ENCODE data around the gene RAB6B. TPM values are rescaled to one million over a fixed set of nuclear protein-coding genes. Genes with fewer than 3 reads are reported as not detected.

The RAB6B gene
- total and polyA plus RNA-seq, 4 donors: 1.8 to 5.1 (median 3.2) TPM

GRCh38 chr3:133890037-133890436 lies 5.6 kb downstream of the RAB6B start:
- 84 to 88% methylated on average over 2 of the region's 2 CpGs for WGBS, 2 donors
- Histone ChIP-seq H3K9me3 (ENCODE audit: control insufficient read depth in 4 of 4, insufficient read depth in 3 of 4, low read length in 3 of 4) (no peaks in the 10 kb centered on the region), H3K36me3 (ENCODE audit: control insufficient read depth in 4 of 4, insufficient read depth in 4 of 4, low read length in 4 of 4) (no peaks in the 10 kb centered on the region), H3K27me3 (ENCODE audit: control insufficient read depth in 3 of 3, insufficient read depth in 3 of 3, low read length in 2 of 3) (peaks cover 0 to 2% (median 0%) of the 10 kb centered on the region in 3 donors), H3K4me3 (no peak overlapping the region), H3K9ac (ENCODE audit: insufficient read depth in 1 of 2, low read length in 2 of 2) (no peak overlapping the region), H3K4me1 (ENCODE audit: control insufficient read depth in 5 of 5, insufficient read depth in 5 of 5, low read length in 5 of 5) (peaks cover 0 to 7% (median 4%) of the 10 kb centered on the region in 5 donors), H3K27ac (ENCODE audit: low read depth in 1 of 2, low read length in 1 of 2) (no peak overlapping the region)
- TF ChIP-seq, protein P1, sequence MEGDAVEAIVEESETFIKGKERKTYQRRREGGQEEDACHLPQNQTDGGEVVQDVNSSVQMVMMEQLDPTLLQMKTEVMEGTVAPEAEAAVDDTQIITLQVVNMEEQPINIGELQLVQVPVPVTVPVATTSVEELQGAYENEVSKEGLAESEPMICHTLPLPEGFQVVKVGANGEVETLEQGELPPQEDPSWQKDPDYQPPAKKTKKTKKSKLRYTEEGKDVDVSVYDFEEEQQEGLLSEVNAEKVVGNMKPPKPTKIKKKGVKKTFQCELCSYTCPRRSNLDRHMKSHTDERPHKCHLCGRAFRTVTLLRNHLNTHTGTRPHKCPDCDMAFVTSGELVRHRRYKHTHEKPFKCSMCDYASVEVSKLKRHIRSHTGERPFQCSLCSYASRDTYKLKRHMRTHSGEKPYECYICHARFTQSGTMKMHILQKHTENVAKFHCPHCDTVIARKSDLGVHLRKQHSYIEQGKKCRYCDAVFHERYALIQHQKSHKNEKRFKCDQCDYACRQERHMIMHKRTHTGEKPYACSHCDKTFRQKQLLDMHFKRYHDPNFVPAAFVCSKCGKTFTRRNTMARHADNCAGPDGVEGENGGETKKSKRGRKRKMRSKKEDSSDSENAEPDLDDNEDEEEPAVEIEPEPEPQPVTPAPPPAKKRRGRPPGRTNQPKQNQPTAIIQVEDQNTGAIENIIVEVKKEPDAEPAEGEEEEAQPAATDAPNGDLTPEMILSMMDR (IDR thresholded peaks at IDR 0.05; ENCODE audit: control extremely low read depth, extremely low read depth): no peak
- ATAC-seq (ENCODE audit: insufficient read depth, low FRiP score) (no peak), DNase-seq (no peak)

GRCh38 chr3:133888726-133889340 lies 6.8 kb downstream of the RAB6B start:
- TF ChIP-seq, protein P1 (IDR thresholded peaks at IDR 0.05; ENCODE audit: control extremely low read depth, extremely low read depth): no peak
- Histone ChIP-seq H3K27ac (ENCODE audit: low read depth in 1 of 2, low read length in 1 of 2) (no peak overlapping the region), H3K36me3 (ENCODE audit: control insufficient read depth in 4 of 4, insufficient read depth in 4 of 4, low read length in 4 of 4) (no peaks in the 10 kb centered on the region), H3K9me3 (ENCODE audit: control insufficient read depth in 4 of 4, insufficient read depth in 3 of 4, low read length in 3 of 4) (no peaks in the 10 kb centered on the region), H3K4me3 (no peak overlapping the region), H3K9ac (ENCODE audit: insufficient read depth in 1 of 2, low read length in 2 of 2) (no peak overlapping the region), H3K4me1 (ENCODE audit: control insufficient read depth in 5 of 5, insufficient read depth in 5 of 5, low read length in 5 of 5) (peaks cover 0 to 4% (median 0%) of the 10 kb centered on the region in 5 donors), H3K27me3 (ENCODE audit: control insufficient read depth in 3 of 3, insufficient read depth in 3 of 3, low read length in 2 of 3) (no peaks in the 10 kb centered on the region)
- DNase-seq (no peak), ATAC-seq (ENCODE audit: insufficient read depth, low FRiP score) (no peak)
- WGBS, 2 donors: 91 to 95% methylated on average over 9 of the region's 9 CpGs

- DNase-seq: no peak
- Histone ChIP-seq H3K9ac (ENCODE audit: insufficient read depth in 1 of 2, low read length in 2 of 2) (no peak overlapping the region), H3K4me3 (no peak overlapping the region), H3K36me3 (ENCODE audit: control insufficient read depth in 4 of 4, insufficient read depth in 4 of 4, low read length in 4 of 4) (no peaks in the 10 kb centered on the region), H3K9me3 (ENCODE audit: control insufficient read depth in 4 of 4, insufficient read depth in 3 of 4, low read length in 3 of 4) (no peaks in the 10 kb centered on the region), H3K27me3 (ENCODE audit: control insufficient read depth in 3 of 3, insufficient read depth in 3 of 3, low read length in 2 of 3) (no peaks in the 10 kb centered on the region), H3K27ac (ENCODE audit: low read depth in 1 of 2, low read length in 1 of 2) (no peak overlapping the region), H3K4me1 (ENCODE audit: control insufficient read depth in 5 of 5, insufficient read depth in 5 of 5, low read length in 5 of 5) (peaks cover 0 to 2% (median 0%) of the 10 kb centered on the region in 5 donors)
- no peak for ATAC-seq (ENCODE audit: insufficient read depth, low FRiP score)
- TF ChIP-seq, protein P1 (IDR thresholded peaks at IDR 0.05; ENCODE audit: control extremely low read depth, extremely low read depth): no peak
- 59 to 60% methylated on average over 8 of the region's 8 CpGs for WGBS, 2 donors
Observed at GRCh38 chr3:133887803-133888703, 7.6 kb downstream of the RAB6B start.
